DOHH2 (cell line): ENCODE measurements around the gene SLC8A1.

Experiments used
- H3F3A ChIP-seq: fragments of 200-600 bp; sonication (generic), shearing (Covaris generic); 2 replicates; pipeline ENCODE4 v1.6.0; 2016; ENCODE audit warnings: antibody characterized with exemption, mild to moderate bottlenecking; ENCODE audit not compliant: control insufficient read depth, insufficient read depth
- H3K27ac ChIP-seq: fragments of 200-600 bp; sonication (generic); 2 replicates; pipeline ENCODE4 v1.5.1; 2014; ENCODE audit warnings: low read depth, mild to moderate bottlenecking, low read length, moderate library complexity
- H3K27me3 ChIP-seq: fragments of 200-600 bp; sonication (generic); 2 replicates; pipeline ENCODE4 v1.6.1; 2014; ENCODE audit warnings: mild to moderate bottlenecking, low read length, mixed read lengths; ENCODE audit not compliant: control insufficient read depth
- H3K36me3 ChIP-seq: fragments of 200-600 bp; sonication (generic); 2 replicates; pipeline ENCODE4 v1.6.1; 2014; ENCODE audit warnings: mild to moderate bottlenecking, low read length, moderate library complexity, mixed read lengths; ENCODE audit not compliant: control insufficient read depth
- H3K4me1 ChIP-seq: fragments of 200-600 bp; sonication (generic); 2 replicates; pipeline ENCODE4 v1.6.1; 2014; ENCODE audit warnings: mild to moderate bottlenecking, low read length, mixed read lengths; ENCODE audit not compliant: control insufficient read depth
- H3K4me2 ChIP-seq: fragments of 200-600 bp; sonication (generic); 2 replicates; pipeline ENCODE4 v1.6.0; 2014; ENCODE audit warnings: mild to moderate bottlenecking, low read length, moderate library complexity
- H3K4me3 ChIP-seq: fragments of 200-600 bp; sonication (generic); 2 replicates; pipeline ENCODE4 v1.5.1; 2014; ENCODE audit warnings: mild to moderate bottlenecking, low read length, mixed read lengths
- H3K79me2 ChIP-seq: fragments of 200-600 bp; sonication (generic); 2 replicates; pipeline ENCODE4 v1.6.1; 2014; ENCODE audit warnings: mild to moderate bottlenecking, low read length, mixed read lengths; ENCODE audit not compliant: control insufficient read depth
- H3K9me2 ChIP-seq: fragments of 200-600 bp; sonication (generic); replicated peaks from 2 replicates; pipeline ENCODE4 v1.6.1; 2014; ENCODE audit warnings: mild to moderate bottlenecking, low read length, mixed read lengths; ENCODE audit not compliant: control insufficient read depth
- H3K9me3 ChIP-seq: fragments of 200-600 bp; sonication (generic); 2 replicates; pipeline ENCODE4 v1.6.1; 2014; ENCODE audit warnings: antibody characterized with exemption, low read length, mixed read lengths; ENCODE audit not compliant: control insufficient read depth, insufficient read depth
- H4K20me1 ChIP-seq: fragments of 200-600 bp; sonication (generic); 2 replicates; pipeline ENCODE4 v1.6.0; 2014; ENCODE audit warnings: low read depth, mild to moderate bottlenecking, antibody characterized with exemption, low read length, moderate library complexity; ENCODE audit not compliant: control insufficient read depth, insufficient read depth
- EZH2phosphoT487 ChIP-seq: fragments of 200-600 bp; sonication (generic); IDR thresholded peaks from 2 replicates; pipeline ENCODE4 v1.6.1; 2017; ENCODE audit warnings: borderline replicate concordance, mild to moderate bottlenecking, antibody characterized with exemption, low read length, moderate library complexity, mixed read lengths
- TF ChIP-seq, protein P1 (sequence below): fragments of 200-600 bp; sonication (generic); IDR thresholded peaks from one replicate; pipeline ENCODE4 v1.5.1; 2014; ENCODE audit warnings: antibody characterized with exemption, mild to moderate bottlenecking, low read depth, low read length; ENCODE audit not compliant: poor library complexity, severe bottlenecking

The SLC8A1 gene

GRCh38 chr2:40225670-40226210 is 226.2 kb downstream of the SLC8A1 start:
- Histone ChIP-seq H3K4me1 (peaks cover 9% of the 10 kb centered on the region), H3F3A (no peaks in the 10 kb centered on the region), H3K9me3 (no peaks in the 10 kb centered on the region), H3K4me2 (no peak overlapping the region), H3K79me2 (no peaks in the 10 kb centered on the region), H3K9me2 (no peaks in the 10 kb centered on the region), H3K27me3 (no peaks in the 10 kb centered on the region), H3K36me3 (peaks cover 3% of the 10 kb centered on the region; the same call in 1 of the 2 replicates), H3K27ac (no peak overlapping the region), H3K4me3 (no peak overlapping the region), H4K20me1 (no peaks in the 10 kb centered on the region)
- TF ChIP-seq, protein P1, sequence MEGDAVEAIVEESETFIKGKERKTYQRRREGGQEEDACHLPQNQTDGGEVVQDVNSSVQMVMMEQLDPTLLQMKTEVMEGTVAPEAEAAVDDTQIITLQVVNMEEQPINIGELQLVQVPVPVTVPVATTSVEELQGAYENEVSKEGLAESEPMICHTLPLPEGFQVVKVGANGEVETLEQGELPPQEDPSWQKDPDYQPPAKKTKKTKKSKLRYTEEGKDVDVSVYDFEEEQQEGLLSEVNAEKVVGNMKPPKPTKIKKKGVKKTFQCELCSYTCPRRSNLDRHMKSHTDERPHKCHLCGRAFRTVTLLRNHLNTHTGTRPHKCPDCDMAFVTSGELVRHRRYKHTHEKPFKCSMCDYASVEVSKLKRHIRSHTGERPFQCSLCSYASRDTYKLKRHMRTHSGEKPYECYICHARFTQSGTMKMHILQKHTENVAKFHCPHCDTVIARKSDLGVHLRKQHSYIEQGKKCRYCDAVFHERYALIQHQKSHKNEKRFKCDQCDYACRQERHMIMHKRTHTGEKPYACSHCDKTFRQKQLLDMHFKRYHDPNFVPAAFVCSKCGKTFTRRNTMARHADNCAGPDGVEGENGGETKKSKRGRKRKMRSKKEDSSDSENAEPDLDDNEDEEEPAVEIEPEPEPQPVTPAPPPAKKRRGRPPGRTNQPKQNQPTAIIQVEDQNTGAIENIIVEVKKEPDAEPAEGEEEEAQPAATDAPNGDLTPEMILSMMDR: no peak
- no peak for TF ChIP-seq EZH2phosphoT487

GRCh38 chr2:40224318-40224717 is 227.6 kb downstream of the SLC8A1 start:
- Histone ChIP-seq H3K4me2 (no peak overlapping the region), H3K9me3 (no peaks in the 10 kb centered on the region), H3K27me3 (no peaks in the 10 kb centered on the region), H3K9me2 (no peaks in the 10 kb centered on the region), H3K79me2 (no peaks in the 10 kb centered on the region), H3K36me3 (peaks cover 3% of the 10 kb centered on the region; the same call in 1 of the 2 replicates), H3K4me1 (peaks cover 9% of the 10 kb centered on the region), H4K20me1 (no peaks in the 10 kb centered on the region), H3F3A (no peaks in the 10 kb centered on the region), H3K4me3 (no peak overlapping the region), H3K27ac (no peak overlapping the region)
- no peak for TF ChIP-seq EZH2phosphoT487
- TF ChIP-seq, protein P1: no peak

- Histone ChIP-seq H3K79me2 (no peaks in the 10 kb centered on the region), H3K4me2 (no peak overlapping the region), H3K36me3 (peaks cover 6% of the 10 kb centered on the region; the same call in 1 of the 2 replicates), H3K27me3 (no peaks in the 10 kb centered on the region), H3K9me2 (no peaks in the 10 kb centered on the region), H3K27ac (no peak overlapping the region), H3K4me1 (peaks cover 11% of the 10 kb centered on the region), H3K4me3 (no peak overlapping the region), H3K9me3 (peaks cover 5% of the 10 kb centered on the region; the same call in 1 of the 2 replicates), H4K20me1 (no peaks in the 10 kb centered on the region), H3F3A (no peaks in the 10 kb centered on the region)
- no peak for TF ChIP-seq EZH2phosphoT487
- TF ChIP-seq, protein P1: no peak
These were observed 231.5 kb downstream of the SLC8A1 start for GRCh38 chr2:40220177-40220925.
